Kidney epithelial cell (primary cell): ENCODE results near the gene ACACA. TPM values are rescaled to one million over a fixed set of nuclear protein-coding genes. Genes with fewer than 3 reads are reported as not detected.

ENCODE experiments used
- DNase-seq: peaks from one replicate; pipeline ENCODE4 v3.0.0-alpha.2; 2010; ENCODE audit warnings: low read depth
- H3K27me3 ChIP-seq: 2 replicates; pipeline ENCODE4 v1.6.0; 2011; ENCODE audit warnings: low read length; ENCODE audit not compliant: control insufficient read depth, insufficient read depth
- H3K36me3 ChIP-seq: 2 replicates; pipeline ENCODE4 v1.5.1; 2011; ENCODE audit warnings: low read length; ENCODE audit not compliant: control insufficient read depth, insufficient read depth
- H3K4me3 ChIP-seq: 2 replicates; pipeline ENCODE4 v1.5.1; 2011; ENCODE audit warnings: low read depth, mild to moderate bottlenecking, control low read depth, low read length
- total RNA-seq: library from RNA; depleted of rRNA; stranded (reverse); fragments of >200 nt; gene quantifications from 2 replicates; pipeline ENCODE4 v1.2.3, GENCODE V29; 2015
- TF ChIP-seq, protein P1 (sequence below): IDR thresholded peaks from 2 replicates; pipeline ENCODE4 v1.5.1; 2011; ENCODE audit warnings: mild to moderate bottlenecking, moderate library complexity, low read length, control low read depth, inconsistent platforms; ENCODE audit not compliant: insufficient read depth, poor library complexity, severe bottlenecking

Gene ACACA
- total RNA-seq, 1 donor from 2014 or later, result 54.2 TPM

GRCh38 chr17:37388266-37388665 lies 18.4 kb downstream of the ACACA start:
- no peak for DNase-seq
- TF ChIP-seq, protein P1, sequence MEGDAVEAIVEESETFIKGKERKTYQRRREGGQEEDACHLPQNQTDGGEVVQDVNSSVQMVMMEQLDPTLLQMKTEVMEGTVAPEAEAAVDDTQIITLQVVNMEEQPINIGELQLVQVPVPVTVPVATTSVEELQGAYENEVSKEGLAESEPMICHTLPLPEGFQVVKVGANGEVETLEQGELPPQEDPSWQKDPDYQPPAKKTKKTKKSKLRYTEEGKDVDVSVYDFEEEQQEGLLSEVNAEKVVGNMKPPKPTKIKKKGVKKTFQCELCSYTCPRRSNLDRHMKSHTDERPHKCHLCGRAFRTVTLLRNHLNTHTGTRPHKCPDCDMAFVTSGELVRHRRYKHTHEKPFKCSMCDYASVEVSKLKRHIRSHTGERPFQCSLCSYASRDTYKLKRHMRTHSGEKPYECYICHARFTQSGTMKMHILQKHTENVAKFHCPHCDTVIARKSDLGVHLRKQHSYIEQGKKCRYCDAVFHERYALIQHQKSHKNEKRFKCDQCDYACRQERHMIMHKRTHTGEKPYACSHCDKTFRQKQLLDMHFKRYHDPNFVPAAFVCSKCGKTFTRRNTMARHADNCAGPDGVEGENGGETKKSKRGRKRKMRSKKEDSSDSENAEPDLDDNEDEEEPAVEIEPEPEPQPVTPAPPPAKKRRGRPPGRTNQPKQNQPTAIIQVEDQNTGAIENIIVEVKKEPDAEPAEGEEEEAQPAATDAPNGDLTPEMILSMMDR, result no peak
- no peaks in the 10 kb centered on the region for H3K27me3 ChIP-seq
- H3K4me3 ChIP-seq, result no peak overlapping the region
- no peaks in the 10 kb centered on the region for H3K36me3 ChIP-seq

DNA sequence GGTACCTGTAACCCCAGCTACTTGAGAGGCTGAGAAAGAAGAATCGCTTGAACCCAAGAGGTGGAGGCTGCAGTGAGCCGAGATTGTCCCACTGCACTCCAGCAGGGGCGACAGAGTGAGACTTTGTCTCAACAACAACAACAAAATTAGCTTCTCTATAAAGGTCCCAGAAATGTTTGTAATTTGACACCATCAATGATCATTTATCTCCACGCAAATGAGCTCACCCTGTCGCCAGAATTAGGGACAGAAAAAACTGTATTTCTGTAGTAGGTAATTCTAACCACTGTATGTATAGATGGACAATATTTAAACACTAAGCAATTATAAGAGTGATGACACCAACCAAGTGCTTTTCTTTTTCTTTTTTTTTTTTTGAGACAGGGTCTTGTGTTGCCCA lies 20.2 kb downstream of the ACACA start:
- Histone ChIP-seq H3K4me3 (no peak overlapping the region), H3K36me3 (no peaks in the 10 kb centered on the region), H3K27me3 (no peaks in the 10 kb centered on the region)
- DNase-seq, result no peak
- TF ChIP-seq, protein P1, result no peak

DNA sequence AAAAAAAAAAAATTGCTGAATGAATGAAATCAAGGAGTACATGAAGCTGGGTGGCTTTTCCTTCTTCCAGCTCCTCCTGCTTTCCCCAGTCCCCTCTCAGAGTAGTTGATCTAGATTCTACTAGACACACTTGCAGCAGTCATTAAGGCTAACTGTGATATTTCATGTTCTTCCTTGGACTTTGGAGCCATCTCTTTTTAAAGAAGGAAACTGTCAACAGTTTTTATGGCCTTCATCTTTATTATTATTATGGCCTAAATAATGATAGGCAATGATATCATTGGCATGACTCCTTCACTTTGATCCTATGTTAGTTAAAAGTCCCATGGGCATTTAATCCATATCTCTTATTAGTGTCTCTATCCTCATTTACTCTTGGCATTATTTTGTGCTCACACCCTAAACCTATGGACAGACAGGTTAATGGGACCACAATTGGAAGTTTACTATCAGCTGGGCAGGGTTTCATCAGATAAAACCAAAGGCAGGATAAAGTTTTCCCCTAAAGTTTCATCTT lies 21.1 kb downstream of the ACACA start:
- no peaks in the 10 kb centered on the region for H3K36me3 ChIP-seq
- no peak for DNase-seq
- TF ChIP-seq, protein P1, result no peak
- no peaks in the 10 kb centered on the region for H3K27me3 ChIP-seq
- no peak overlapping the region for H3K4me3 ChIP-seq

- no peak for DNase-seq
- H3K4me3 ChIP-seq, result no peak overlapping the region
- no peaks in the 10 kb centered on the region for H3K27me3 ChIP-seq
- H3K36me3 ChIP-seq, result no peaks in the 10 kb centered on the region
- TF ChIP-seq, protein P1, result no peak
Measured at GRCh38 chr17:37384560-37385149, 22.0 kb downstream of the ACACA start.

GRCh38 chr17:37382056-37382455 lies 24.6 kb downstream of the ACACA start:
- H3K27me3 ChIP-seq, result no peaks in the 10 kb centered on the region
- H3K36me3 ChIP-seq, result no peaks in the 10 kb centered on the region
- no peak overlapping the region for H3K4me3 ChIP-seq
- TF ChIP-seq, protein P1, result no peak
- DNase-seq, result no peak

DNA sequence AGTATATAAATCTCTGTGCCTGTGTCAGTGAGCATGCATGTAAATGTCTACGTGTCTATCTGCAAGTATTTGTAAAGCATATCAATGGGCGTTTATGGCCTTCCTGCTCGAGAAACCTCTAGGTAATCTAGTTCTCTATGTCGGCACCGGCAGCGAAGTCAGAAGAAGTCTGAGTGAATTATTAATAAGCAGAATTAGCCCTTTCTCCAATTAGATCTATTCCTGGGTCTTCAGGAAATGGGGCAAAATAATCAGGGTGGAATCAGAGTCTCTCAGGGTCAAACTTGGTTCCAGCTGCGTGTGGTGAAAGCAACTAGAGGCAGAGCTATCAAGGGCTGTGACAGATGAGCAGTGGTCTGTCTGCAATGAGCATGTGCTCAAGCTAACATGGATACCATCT lies 30.9 kb downstream of the ACACA start, which contains the start of gene C17orf78:
Gene C17orf78 (plus strand): TSS at position 280 of the 400 bp plus-strand sequence. CDS start 108 bp downstream, at position 388.
- Histone ChIP-seq H3K27me3 (no peaks in the 10 kb centered on the region), H3K4me3 (no peak within 1 kb of the TSS), H3K36me3 (no peaks in the 10 kb centered on the region)
- TF ChIP-seq, protein P1, result no peak
- no peak for DNase-seq
